NCI-H446 treated with DMSO at 0.1 percent for 48 hours (cell line): Measurements from ENCODE around the gene SLC35E1.
"Not testable (repeated sequence)": the region's sequence is repeated elsewhere in the genome, so short reads cannot be mapped to it uniquely, and the experiment has no call there.

Experiments used
- DNase-seq: peaks from one replicate; lab custom pipeline; 2025; lab: John Stamatoyannopoulos, UW

The SLC35E1 gene

DNA sequence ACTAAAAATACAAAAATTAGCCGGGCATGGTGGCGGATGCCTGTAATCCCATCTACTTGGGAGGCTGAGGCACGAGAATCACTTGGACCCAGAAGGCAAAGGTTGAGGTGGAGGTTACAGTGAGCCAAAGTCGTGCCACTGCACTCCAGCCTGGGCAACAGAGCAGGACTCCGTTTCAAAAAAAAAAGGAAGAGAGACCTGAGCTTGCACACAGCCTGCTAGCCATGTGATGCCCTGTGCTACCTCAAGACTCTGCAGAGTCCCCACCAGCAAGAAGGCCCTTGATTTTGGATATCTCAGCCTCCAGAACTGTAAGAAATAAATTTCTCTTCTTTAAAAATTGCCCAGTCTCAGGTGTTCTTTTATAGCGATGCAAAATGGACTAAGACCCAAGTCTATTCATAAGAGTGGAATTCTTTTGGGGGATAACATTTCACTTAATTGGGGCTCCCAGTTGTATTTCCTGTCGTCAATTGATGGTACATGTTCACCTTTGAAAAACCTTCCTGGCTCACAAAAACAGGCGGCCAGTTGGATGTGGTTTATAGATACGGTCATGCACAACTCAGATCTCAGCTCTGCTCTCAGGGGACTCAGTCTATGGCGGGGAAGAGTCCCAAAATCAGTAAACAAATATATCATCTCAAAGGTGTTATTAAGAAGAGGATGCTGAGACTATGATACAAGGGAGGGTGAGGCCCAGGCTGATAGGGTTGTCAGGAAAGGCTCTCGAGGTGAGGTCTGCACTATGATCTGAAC lies 27.6 kb downstream of the SLC35E1 start:
- DNase-seq: no peak

- not testable (repeated sequence) for DNase-seq
Measured at GRCh38 chr19:16543734-16544133, 28.5 kb downstream of the SLC35E1 start.

GRCh38 chr19:16542910-16543472 lies 29.2 kb downstream of the SLC35E1 start:
- DNase-seq: no peak

DNA sequence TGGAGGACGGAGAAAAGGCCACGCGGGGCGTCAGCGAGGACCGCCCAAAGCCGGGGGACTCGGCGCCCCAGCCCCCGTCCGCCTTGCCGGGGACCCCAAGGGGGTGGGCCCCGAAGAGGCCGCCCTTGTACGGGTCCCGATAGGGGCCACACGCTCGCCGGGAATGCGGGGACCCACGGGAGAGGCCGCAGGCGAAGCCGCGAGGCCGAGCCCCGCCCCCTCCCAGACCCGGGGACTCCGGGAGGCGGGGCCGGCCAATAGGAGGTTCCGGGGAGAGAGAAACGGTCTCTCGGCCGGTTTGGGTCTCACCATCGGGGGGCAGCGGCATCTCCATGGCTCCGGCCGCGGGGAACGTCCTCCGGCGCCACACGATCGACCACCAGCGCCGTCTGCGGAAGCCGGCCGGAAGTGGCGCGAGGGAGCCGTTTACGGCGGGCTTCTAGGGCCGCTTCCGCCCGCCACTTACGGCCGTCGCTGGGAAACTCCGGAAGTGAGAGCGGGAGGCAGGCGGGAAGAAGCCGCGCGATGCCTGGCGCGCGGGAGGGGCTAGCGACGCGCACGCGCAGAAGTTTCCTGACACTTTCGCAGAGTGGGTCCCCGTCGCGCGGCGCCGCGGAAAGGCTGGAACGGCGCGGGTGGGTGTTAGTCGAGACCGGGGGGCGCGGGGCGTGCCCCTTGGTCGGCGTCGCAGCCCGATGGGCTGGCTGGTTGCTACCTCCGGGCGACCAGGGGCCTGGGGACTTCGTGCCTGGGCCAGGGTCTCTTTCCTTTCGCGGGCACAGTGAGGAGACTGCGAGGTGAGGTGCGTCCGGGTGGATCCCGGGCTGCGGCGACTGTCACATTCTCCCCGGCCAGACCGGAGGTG lies 29.9 kb downstream of the SLC35E1 start, which contains the start of gene CHERP:
TSS of gene CHERP (minus strand) at position 393 of the 865 bp plus-strand sequence. CDS start at position 334, 59 bp downstream.
- peak; percentile 93 for DNase-seq

- no peak for DNase-seq
Measured at GRCh38 chr19:16541526-16542044, 30.6 kb downstream of the SLC35E1 start.

- no peak for DNase-seq
Measured at GRCh38 chr19:16540948-16541347, 31.3 kb downstream of the SLC35E1 start.

GRCh38 chr19:16537111-16537510 lies 35.1 kb downstream of the SLC35E1 start:
- no peak for DNase-seq

- no peak for DNase-seq
Measured at GRCh38 chr19:16536130-16536529, 36.1 kb downstream of the SLC35E1 start.

- DNase-seq: no peak
Measured at GRCh38 chr19:16535381-16535780, 36.8 kb downstream of the SLC35E1 start.

GRCh38 chr19:16532440-16533234 lies 39.6 kb downstream of the SLC35E1 start:
- DNase-seq: no peak

DNA sequence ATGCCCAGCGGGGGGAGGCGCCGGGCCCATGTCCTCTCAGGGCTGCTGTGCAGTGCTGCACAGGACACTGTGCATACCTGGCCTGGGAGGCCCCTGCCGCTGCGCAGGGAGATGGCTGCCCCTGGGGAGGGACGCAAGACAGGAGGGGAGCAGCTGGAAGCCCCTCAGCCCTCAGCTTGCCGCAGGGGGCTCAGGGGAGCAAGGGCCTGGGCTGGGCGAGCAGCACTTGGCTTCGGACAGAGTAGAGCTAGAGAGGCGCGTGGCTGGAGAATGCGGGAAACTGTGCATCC lies 40.9 kb downstream of the SLC35E1 start:
- DNase-seq: no peak

DNA sequence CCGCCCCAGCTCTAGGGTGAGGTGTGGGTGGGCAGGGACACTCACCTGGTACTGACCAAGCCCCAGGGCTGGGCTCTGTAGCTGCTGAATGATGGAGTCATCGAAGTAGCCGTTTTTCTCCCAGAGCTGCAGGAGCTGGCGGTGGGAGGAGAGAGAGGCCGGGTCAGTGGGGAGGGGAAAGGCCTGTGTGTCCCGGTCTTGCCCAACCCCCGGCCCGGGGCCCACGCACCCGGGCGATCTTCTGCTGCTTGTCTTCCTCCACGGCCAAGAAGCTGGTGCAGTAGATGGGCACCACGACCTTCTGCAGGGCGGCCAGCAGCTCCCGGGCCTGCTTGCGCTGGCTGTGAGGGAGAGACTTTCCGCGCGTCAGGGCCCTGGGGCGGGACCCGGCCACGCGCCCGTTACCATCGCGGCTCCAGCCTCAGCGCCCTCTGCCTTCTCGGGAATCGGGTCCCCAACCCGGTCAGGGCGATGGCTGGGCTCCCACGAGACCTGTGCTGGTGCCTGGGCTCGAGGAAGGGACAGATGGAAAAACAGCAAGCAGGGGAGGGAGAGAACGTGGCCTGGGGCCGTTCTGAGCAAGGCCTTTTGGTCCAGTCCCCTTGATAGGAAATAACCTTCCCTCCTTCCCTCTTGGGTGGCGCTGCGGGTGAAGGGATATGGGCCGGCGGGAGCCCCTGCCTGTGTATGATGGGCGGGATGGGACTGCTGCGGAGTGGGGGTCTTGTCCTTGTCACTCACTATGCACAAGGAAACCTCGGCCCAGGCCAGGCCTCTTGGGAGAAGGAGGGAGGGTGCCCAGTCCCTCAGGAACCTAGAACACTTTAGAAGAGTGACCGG lies 41.5 kb downstream of the SLC35E1 start:
- no peak for DNase-seq

GRCh38 chr19:16529466-16530144 lies 42.6 kb downstream of the SLC35E1 start:
- DNase-seq: no peak

- no peak for DNase-seq
Measured at GRCh38 chr19:16527971-16528521, 44.2 kb downstream of the SLC35E1 start.

DNA sequence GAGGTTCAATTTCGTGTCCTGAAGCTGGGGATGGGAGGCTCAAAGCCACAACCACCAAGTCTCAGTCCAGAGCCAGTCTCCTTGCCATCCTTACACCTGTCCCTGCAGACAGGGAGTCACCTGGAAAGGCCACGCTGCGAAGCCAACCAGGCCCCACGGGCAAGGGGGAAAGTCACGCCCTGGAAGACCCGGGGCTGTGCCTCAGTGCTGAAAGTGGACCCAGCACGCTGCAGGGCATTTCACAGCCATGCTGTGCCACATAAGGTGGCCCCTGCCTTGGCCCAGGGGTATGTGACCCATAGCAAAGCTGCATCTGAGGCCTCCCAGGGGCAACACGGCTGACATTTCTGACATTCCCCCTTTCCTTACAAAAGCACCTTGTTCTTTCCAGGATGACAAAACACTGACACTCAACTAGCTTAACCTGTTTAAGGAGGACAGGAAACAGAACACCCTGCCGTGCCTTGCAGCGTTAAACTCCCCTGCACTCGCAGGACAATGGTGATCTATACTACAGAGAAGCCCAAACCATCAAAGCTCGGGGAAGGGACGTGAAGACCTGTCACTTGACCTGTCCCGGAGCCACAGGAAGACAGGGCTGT lies 44.8 kb downstream of the SLC35E1 start:
- no peak for DNase-seq

DNA sequence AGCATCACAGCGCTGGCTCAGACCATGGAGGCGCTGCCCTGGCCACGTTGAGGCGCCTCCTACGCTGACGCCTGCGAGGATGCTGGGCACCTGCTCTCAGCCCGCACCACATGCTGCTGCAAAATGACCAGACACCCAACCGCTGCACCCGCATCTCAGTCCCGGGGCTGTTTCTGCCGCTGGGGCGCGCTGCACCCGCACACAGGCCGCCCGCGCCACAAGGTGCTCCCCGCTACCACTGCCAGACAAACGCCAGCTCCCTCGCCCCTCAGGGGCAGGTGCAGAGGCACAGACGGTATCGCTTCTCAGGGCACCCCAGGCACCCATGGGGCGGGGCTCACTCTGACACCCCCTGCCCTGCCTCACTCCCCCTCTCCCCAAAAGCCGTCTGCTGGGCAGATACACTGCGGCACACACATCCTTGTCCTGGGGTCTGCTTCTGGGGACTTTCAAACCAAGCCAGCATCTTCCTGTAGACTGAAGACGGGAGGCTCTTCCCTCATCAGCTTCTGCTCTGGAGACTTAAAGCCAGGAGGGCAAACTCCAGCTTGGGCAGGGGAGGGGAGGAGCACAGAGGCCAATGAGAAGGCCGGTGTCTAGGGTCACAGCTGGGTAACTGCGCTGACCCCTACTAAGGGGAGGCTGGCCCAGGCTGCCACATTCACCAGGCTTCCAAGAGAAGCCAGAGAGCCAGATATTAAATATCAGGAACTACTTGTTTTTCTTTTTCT lies 46.3 kb downstream of the SLC35E1 start:
- DNase-seq: no peak

DNA sequence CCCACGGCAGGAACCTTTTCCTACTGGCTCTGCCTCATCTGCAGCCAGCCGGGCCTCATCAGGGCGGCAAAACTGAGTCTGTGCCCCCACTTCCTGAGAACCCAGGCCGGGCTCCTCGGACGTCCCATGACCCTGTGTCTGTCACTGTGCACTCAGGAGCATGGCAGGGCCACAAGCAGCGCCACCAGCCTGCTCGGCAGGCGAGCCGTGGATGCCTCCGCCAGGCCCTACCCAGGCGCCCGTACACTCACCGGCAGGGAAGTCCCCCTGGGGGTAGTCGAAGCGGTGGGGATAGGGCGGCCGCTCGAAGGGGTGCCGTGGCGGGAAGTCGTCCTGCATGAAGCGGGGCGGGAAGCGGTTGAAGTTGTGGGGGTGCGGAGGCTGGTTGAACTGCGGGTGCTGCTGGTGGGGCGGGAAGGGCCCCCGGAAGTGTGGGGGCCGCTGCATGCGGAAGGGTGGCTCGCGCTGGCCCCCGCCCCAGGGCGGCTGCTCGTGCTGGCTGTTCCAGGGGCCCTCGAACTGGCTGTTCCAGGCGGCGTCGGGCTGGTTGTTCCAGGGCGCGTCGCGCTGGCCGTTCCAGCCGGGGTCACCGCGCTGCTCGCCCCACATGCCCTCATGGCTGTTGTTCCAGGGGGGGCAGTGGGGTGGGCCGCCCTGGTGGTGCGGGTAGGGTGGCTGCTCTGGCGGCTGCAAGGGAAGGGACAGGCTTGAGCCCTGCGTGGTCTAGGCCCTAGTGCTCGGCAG lies 47.1 kb downstream of the SLC35E1 start:
- DNase-seq: no peak
